ENCODE measurements around the gene LGI1. TPM values are rescaled to one million over a fixed set of nuclear protein-coding genes. Genes with fewer than 3 reads are reported as not detected.
A peak's percentile ranks its signal among the peaks of the same experiment; 100 is the strongest.

The LGI1 gene
- 0.12 TPM in 1 of 2 replicates, not detected in the other for total RNA-seq (2014; rRNA removed; shearing (Covaris generic))

GRCh38 chr10:93757801-93758507 lies at the start of gene LGI1:
Gene LGI1 (plus strand): TSS chr10:93757936. CDS start chr10:93758145, 209 bp downstream.
- DNase-seq (ENCODE audit: low read depth), result no peak

DNA sequence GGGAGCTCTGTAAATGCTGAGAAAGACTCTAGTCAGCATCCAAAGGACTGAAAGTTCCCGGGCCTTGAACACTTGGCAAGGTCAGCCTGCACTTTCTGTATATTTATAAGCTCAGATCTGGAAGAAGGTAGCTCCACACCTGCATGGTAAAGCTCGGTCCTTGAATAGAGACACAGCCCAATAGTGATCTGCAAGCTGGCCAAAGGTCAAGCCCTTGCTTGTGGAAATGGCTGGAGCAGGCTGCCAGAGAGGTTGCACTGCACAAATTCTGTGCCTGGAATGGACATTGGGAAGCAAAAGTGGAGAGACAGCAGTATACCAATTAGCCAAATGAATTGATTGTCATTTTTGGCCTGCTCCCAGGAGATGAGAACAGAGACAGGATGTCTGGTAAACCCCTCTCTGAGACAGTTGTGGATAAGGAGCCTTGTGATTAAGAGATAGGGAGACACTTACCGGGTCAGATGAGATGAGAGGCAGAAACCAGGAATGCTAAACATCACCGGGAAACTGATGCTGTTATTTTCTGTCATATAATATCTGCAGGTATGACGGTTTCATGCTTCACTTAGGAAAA lies 47.3 kb upstream of the LGI1 start:
- no peak for DNase-seq (ENCODE audit: low read depth)

DNA sequence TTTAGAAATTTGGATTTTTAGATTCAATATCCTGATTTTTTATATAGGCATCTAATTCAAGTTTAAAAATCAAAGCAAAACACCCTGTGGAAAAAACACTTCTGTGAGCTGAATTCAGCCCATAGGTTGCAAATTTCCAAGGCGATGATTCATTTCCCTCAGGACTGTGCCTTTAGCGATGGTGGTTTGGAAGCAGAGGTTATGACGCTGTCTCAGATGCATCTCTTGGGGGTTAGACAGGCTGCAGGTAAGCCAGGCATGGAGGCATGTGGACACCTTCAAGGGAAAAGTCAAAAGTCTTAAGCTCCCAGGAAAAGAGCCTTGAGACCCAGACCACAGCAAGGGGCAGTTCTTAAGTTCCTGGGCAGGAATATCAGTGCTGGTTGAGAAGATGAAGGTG lies 45.8 kb upstream of the LGI1 start:
- DNase-seq (ENCODE audit: low read depth), result peak; percentile 20

GRCh38 chr10:93712593-93712992 lies 45.1 kb upstream of the LGI1 start:
- DNase-seq (ENCODE audit: low read depth), result no peak

GRCh38 chr10:93715345-93715744 lies 42.4 kb upstream of the LGI1 start:
- DNase-seq (ENCODE audit: low read depth), result no peak

GRCh38 chr10:93716766-93717165 lies 41.0 kb upstream of the LGI1 start:
- no peak for DNase-seq (ENCODE audit: low read depth)

- no peak for DNase-seq (ENCODE audit: low read depth)
These were observed 38.6 kb upstream of the LGI1 start for GRCh38 chr10:93718937-93719725.

DNA sequence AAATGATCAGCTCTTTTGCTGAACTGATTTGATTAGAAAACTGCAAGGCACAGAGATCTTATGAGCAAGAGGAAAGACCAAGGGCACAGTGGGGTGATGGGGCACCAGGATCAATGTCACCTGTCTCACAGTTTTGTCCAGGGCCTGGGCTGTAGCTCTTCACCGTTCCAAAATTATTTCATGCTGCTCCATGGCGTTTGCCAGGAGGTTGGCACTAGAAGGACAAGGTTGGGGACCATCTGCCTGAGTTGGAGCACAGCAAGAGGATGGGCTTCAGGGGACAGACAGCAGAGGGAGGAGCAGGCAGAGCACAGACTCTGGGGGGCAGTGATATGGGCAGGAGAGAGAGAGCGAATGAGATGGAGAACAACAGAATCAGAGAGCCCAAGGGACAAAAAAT lies 37.8 kb upstream of the LGI1 start:
- no peak for DNase-seq (ENCODE audit: low read depth)

DNA sequence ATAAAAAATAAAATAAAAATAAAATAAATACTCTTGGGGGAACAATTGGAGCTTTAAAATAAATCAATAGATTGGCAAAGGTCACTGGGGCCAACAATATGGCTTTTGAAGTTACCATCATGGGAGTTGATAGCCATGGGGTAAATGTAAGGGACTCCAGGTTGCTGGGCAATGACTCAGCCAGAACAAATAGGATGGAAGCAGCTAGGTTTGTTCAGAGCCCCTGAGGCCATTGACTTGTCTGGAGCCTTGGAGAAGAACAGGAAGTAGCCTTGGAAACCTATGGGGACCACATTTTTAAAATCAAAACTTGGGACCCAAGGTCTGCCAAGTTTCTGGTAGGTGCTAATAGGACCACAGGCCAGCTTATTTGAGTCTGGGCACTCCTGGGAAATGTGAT lies 35.2 kb upstream of the LGI1 start:
- peak; percentile 45 for DNase-seq (ENCODE audit: low read depth)

DNA sequence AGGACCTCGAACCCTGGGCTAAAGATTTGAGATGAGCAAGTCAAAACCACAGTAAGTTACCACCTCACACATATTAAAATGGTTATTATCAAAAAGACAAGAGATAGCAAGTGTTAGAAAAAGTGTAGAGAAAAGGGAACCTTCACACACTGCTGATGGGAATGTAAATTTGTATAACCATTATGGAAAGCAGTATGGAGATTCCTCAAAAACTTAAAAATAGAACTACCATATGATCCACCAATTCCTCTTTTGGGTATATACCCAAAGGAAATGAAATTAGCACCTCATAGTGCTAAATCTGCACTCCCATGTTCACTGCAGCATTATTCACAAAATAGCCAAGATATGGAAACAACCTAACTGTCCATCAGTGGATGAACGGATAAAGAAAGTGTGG lies 34.6 kb upstream of the LGI1 start:
- DNase-seq (ENCODE audit: low read depth), result no peak

- no peak for DNase-seq (ENCODE audit: low read depth)
These were observed 31.7 kb upstream of the LGI1 start for GRCh38 chr10:93726024-93726423.

DNA sequence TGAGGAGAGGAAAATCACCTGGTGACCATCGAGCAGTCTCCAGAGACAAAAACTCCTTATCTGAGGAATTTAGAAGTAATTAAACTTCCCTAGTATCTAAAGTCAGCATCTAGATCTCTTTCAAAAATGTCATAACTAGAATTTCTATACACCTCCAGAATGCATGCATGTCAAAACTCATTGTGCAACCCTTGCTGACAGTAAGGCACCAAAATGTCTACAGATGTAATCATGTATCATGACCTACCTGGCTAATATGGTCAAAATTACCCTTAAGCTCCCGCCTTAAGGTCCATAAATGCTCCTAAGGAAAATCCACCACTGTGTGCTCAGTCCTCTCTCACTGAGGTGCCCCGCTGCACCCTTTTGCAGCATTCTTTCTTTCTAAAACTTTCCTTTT lies 16.4 kb upstream of the LGI1 start:
- no peak for DNase-seq (ENCODE audit: low read depth)

GRCh38 chr10:93742633-93743349 lies 14.9 kb upstream of the LGI1 start:
- DNase-seq (ENCODE audit: low read depth), result no peak

DNA sequence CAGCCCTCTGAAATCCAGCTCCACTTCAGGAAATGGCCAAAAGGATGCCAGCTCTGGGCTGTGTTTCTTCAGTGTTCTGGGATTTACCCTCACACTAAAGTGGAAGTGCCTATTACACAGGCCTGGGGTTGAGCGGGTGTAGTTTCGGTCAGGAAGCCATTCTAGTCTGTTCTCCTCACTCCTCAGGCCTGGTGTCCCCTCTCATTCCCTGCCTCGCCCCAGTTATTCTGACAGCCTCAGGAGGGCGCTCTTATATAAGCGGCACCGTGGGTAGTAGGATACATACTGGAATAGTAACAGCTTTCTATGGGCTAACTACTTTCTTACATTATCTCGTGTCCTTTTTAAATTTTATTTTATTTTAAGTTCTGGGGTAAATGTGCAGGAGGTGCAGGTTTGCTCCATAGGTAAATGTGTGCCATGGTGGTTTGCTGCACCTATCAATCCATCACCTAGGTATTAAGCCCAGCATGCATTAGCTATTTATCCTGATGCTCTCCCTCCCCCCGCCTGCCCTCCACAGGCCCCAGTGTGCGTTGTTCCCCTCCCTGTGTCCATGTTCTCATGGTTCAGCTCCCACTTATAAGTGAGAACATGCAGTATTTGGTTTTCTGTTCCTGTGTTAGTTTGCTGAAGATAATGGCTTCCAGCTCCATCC lies 12.2 kb upstream of the LGI1 start:
- peak; percentile 19 for DNase-seq (ENCODE audit: low read depth)

DNA sequence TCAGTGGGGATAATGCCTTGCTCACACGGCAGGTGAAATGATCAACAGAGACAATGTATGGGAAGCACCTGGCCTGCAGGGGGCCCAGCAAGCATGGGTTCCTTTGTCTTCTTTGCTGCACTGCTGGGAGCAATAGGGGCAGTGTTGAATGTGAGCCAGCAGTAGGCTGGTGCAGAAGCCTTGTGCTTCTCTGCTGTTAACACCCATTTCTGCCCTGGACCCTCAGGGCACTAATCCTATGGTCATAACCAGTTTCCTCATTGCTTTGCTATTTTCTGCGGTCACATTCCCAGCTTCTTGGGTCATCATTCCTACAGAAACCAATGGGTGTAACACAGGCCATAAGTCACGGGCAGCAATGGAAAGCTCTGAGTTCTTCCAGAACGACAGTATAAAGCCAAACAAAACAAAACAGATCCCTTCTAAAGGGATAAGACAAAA lies 10.9 kb upstream of the LGI1 start:
- peak; percentile 99 for DNase-seq (ENCODE audit: low read depth)

- DNase-seq (ENCODE audit: low read depth), result no peak
These were observed 8.4 kb upstream of the LGI1 start for GRCh38 chr10:93749218-93749799.

- no peak for DNase-seq (ENCODE audit: low read depth)
These were observed 6.6 kb upstream of the LGI1 start for GRCh38 chr10:93751124-93751523.

- DNase-seq (ENCODE audit: low read depth), result peak; percentile 37
These were observed 5.9 kb upstream of the LGI1 start for GRCh38 chr10:93751832-93752231.

- peak; percentile 84 for DNase-seq (ENCODE audit: low read depth)
These were observed 5.0 kb upstream of the LGI1 start for GRCh38 chr10:93752761-93753160.

DNA sequence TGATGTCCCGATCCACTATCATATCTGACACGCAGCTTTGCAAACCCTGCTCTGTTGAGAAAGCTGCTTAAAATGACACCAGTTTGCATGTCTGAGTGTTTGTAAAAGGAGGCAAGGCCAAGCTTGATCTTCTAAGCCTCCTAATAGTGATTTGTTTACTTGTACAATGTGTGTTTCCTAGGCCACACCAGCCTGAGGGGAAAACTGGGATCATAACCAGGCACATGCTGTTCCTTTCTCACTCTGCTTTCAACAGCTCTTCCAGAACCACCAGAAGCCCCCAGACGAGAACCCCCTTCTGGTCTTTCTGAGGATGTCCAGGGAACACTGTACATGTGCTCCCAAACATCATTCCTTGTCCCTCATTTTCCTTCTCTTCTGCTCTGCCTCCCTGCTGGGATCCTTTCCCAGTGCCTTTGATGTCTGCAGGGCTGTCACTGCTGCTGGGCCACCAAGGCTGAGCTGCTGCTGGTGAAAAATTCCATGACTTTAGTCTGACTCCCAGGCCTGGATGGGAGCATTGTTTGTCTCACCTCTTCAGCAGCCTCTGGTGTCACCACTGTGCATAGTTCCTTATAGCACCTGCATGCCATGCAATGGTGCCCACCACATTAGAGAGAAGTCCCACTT lies 4.0 kb upstream of the LGI1 start:
- DNase-seq (ENCODE audit: low read depth), result no peak

DNA sequence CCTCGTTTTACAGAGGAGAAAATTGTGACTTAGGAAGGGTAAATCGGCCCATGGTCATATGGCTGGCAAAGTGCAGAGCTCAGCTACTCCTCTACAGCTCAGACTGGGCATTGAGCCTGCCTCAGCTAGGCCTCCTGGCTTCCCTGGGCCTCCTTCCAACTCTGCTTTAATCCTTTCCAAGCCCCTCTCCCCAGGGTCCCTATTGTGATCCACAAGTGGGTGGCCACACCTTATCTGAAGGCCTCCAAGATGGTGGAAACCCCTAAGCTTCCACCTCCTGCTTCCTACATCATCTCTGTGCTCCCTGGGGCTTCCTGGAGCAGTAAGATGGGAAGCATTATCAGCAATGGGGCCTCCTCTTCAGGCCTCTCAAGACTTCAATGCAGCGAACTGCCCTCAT lies 3.0 kb upstream of the LGI1 start:
- no peak for DNase-seq (ENCODE audit: low read depth)

All from RPMI7951 (cell line).